GM19035 (cell line): ENCODE results near the gene SUPT3H.

ENCODE experiments used
- ATAC-seq: cut with Tn5 transposase; IDR thresholded peaks from one replicate; pipeline ENCODE4 v1.9.1; 2021; ENCODE audit not compliant: unreplicated experiment

The SUPT3H gene

GRCh38 chr6:44965708-44966107 lies 412.0 kb downstream of the SUPT3H start:
- ATAC-seq, result no peak

GRCh38 chr6:44960898-44961297 lies 416.8 kb downstream of the SUPT3H start:
- no peak for ATAC-seq

DNA sequence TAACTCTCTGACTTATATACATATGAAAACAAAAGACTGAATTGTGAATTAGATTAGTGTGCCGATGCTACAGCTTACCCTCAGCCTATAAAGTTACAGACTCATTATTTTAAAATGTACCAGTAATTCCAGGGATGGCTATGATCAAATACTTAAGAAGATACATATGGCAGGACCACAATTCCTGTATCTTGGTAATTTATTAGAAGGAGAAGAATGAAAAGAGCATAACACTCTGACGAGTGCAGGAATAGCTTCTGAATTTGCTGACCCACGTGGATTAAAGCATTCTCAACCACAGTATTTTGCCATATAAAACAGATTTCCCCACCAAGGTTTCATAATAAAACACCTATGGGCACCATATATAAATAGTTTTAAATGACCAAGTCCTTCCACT lies 418.1 kb downstream of the SUPT3H start:
- ATAC-seq, result no peak

DNA sequence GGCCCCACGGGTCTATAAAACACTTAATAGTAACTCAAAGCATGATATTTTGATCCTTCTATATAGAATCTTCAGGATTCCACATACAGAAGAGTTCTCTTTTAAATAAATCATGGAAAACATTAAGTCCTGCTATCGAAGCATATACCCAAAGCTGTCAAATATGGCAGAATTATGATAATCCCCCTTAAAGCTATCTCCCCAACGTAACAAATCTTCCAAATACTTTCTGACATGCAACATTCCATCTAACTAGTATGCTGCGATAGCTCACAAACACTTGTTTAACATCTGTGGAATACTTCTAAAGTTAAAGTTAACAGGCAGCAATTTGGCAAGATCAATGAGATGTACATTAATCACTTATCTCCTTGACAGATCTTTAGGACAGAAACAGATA lies 420.6 kb downstream of the SUPT3H start:
- no peak for ATAC-seq

GRCh38 chr6:44956396-44956795 lies 421.3 kb downstream of the SUPT3H start:
- ATAC-seq, result no peak

DNA sequence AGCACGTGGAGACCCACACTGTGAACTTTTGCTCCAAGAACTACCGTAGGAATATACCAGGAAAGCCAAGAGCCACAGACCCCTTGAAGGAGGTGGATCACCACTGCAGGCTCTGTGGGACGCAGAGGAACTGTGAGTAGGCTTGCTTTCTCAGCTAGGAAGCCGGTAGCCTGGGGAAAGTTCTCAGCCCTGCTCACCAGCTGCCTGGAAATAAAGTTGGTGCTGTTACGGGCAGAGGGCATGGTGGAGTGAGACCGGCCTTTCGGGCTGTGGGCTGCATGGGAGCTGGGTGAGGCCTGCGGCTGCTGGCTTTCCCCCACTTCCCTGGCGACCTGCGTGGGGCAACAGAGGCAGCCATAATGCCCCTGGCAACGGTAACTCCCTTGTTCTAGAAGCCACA lies 422.6 kb downstream of the SUPT3H start:
- no peak for ATAC-seq

DNA sequence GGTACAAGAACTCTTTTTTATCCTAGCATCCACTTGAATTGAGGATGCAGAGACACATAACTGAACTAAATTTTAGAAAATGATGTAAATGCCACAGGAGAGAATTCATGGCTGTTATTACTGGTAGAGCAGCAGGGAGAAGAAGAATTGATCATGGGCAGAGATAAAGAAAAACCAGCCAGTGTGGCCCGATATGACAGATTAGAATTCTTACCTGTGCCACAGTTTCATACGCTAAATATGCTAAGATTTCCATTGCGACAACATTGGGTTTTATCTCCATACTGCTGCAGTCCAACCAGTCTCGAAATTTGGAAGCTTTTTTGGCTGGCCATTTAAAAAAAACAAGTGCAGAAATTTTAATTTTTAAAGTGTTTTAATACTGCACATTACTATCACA lies 423.5 kb downstream of the SUPT3H start:
- no peak for ATAC-seq

DNA sequence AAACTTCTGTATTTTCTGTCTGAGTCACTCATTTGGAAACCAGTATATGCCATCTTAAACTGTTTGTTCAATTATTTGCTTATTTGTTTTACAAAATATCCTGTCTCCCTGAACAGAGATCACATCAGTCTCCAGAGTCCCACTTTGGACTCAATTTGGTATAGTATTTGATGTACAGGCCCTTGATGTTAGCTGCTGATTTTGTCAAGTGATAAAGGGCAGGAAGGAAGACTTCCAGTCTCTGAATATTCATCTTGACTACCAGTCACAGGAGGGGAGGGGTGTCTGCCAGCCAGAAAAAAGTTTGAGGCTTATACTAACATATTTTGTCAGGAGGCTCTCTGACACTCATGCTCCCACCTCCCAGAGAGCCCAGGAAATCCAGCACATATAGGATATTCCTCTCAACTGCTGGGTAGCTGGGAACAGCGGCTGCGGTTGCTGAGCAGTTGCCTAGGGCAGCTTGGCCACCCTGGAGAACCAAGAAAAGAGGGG lies 426.4 kb downstream of the SUPT3H start:
- no peak for ATAC-seq

DNA sequence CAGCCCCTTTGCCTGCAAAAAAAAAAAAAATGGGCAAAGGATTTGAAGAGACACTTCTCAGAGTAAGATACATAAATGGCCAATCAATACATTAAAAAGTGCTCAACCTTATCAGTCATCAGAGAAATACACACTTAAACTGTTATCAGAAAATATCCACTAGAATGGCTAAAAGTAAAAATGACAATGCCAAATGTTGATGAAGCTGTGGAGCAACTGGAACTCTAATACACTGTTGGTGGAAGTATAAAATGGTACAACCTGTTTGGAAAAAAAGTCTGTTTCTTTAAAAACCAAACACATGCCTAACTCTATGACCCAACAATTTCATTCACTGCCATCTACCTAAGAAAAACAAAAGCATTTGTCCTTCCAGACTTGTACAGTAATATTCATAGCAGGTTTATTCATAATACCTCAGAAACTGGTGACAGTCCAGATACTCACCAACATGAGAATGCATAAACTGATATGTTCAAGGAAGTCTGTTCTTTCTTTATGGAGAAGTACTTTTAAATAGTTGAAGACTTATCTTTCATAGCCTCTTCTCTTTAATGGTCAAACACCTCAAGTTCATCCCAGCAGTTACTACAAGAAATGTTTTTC lies 428.0 kb downstream of the SUPT3H start:
- ATAC-seq, result no peak

DNA sequence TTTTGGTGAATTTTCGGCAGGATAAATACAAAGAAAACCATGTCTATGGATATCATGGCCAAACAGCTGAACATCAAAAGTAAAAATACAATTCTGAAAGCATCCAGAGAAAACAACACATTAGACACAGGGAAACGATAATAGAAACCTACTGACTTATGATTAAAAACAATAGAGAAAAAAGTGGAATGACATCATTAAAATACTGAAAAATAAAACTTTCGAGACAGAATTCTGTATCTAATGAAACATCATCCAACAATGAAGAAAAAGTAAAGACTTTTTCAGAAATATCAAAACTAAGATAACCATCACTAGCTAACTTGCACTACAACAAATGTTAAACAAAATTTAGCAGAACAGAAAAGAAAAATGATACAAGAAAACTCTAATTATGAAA lies 434.2 kb downstream of the SUPT3H start:
- no peak for ATAC-seq

- ATAC-seq, result no peak
Observed at GRCh38 chr6:44942798-44943197, 434.9 kb downstream of the SUPT3H start.

GRCh38 chr6:44942201-44942600 lies 435.5 kb downstream of the SUPT3H start:
- ATAC-seq, result no peak

- ATAC-seq, result no peak
Observed at GRCh38 chr6:44940367-44940766, 437.4 kb downstream of the SUPT3H start.

GRCh38 chr6:44935693-44936300 lies 441.9 kb downstream of the SUPT3H start:
- ATAC-seq, result no peak

DNA sequence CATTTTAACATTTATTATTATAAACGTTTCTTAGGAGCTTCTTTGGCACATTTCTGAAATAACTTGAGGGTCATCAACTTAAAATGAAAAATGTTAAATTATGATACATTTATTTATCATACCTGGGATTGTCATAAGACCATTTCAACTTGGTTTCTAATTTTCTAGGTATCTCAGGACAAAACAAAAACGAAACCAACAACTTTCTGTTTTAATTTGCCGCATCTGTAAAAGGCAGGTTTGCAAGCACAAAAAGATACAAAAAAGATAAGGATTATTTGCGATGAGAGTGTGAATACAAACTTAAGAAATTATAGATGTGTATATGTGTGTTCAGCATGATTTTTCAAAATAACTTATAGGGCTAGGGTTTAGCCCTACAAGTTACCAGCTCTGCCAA lies 444.6 kb downstream of the SUPT3H start:
- ATAC-seq, result no peak

- ATAC-seq, result no peak
Observed at GRCh38 chr6:44932651-44933091, 445.1 kb downstream of the SUPT3H start.

DNA sequence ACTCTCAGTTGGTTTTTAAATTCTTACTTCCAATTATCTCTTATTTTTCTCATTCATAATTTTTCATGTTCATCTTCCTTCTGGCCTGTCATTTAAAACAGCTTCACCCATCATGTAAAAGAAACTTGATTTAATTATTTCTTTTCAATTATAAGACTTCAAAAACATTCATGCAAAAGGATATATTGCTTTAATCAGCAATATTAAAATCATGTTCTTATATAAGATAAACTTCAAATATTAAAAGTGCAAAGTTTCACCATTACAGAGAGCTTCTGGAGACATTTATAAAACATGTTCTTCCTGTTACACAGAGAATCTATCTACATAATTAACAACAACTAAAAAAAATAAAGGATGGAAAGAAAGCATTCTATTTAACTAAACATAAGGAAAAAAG lies 446.3 kb downstream of the SUPT3H start:
- no peak for ATAC-seq

DNA sequence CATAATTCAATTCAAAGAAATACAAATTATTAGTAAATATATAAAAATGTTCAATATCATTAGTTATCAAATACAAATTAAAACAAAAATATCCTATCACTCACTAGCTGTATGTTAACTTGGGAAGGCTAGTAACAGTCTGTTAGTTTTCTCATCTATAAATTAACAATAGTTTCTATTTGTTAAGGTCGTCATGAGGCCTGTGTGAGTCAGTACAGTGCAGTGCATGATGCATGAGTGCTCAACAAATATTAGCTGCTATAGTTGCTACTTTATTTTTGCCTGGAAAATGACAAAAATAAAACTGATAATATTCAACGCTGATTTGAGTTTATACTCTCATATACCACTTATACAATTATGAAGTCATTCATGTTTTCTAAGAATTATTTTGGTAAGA lies 451.2 kb downstream of the SUPT3H start:
- no peak for ATAC-seq

DNA sequence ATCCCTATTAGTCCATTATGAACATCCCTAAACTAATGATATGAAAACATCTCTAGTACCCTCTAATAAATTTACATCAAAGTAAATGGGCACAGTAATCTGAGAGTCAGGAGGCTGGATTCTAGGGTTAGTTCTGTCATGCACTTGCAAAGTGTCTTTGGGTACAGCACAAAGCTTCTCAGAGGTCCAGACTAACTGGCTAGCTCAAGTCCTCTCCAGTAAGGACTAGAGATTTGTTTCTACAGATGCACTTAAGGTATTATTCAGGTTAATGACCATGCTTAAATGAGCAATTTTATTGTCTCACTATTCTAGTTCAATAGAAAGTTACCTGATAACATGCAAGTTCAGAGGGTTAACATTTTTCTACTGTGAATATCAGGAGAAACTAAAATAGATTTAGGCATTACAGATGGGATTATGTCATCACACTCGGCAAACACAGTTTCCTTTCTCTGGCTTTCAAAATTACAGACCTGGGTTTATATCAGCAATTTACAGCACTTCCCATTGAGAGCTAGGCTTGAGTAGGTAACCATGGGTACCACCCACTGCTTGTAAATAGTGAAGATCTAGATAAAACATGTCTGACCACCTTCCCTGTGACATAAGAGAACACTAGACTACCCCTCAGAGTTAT lies 452.5 kb downstream of the SUPT3H start:
- ATAC-seq, result no peak

DNA sequence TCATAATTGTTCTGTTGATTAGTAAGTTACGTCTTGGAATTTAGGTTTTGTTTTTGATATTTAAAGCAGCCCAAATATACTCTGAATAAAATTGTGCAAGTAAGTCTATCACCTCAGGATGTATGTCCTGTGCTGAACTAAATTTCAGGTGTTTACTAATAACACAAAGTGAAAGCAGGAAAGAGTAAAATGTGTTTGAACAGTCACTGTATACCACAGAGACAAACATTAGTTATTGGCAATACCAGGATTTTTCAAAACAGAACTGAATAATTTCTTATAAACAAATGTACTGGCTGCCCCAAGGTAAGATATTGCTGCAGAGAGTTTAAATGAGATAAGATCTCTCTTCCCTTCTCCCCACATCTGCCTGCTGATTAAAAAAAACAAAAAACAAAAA lies 454.3 kb downstream of the SUPT3H start:
- ATAC-seq, result no peak

GRCh38 chr6:44921798-44922197 lies 455.9 kb downstream of the SUPT3H start:
- ATAC-seq, result no peak

- ATAC-seq, result no peak
Observed at GRCh38 chr6:44920952-44921491, 456.7 kb downstream of the SUPT3H start.
